Progenitor cell of endocrine pancreas (in vitro differentiated cells): ENCODE measurements around the gene MAST4. TPM values are rescaled to one million over a fixed set of nuclear protein-coding genes. Genes with fewer than 3 reads are reported as not detected.

ENCODE experiments used
- DNase-seq: peaks from one replicate; pipeline ENCODE4 v3.0.0; 2021; ENCODE audit warnings: low spot score; ENCODE audit not compliant: unreplicated experiment
- H3K27ac Mint-ChIP-seq: 2 replicates; pipeline ENCODE4 v1.8.0; 2021; ENCODE audit warnings: mild to moderate bottlenecking, moderate library complexity, mixed read lengths
- H3K27me3 Mint-ChIP-seq: 2 replicates; pipeline ENCODE4 v1.8.0; 2021; ENCODE audit warnings: mixed read lengths
- H3K36me3 Mint-ChIP-seq: 2 replicates; pipeline ENCODE4 v1.8.0; 2022; ENCODE audit warnings: mixed read lengths; ENCODE audit not compliant: insufficient read depth
- H3K4me1 Mint-ChIP-seq: 2 replicates; pipeline ENCODE4 v1.8.0; 2021; ENCODE audit warnings: low read depth, mixed read lengths
- H3K4me3 Mint-ChIP-seq: 2 replicates; pipeline ENCODE4 v1.8.0; 2021; ENCODE audit warnings: low read depth, mild to moderate bottlenecking, moderate library complexity, mixed read lengths
- H3K9me3 Mint-ChIP-seq: 2 replicates; pipeline ENCODE4 v1.8.0; 2021; ENCODE audit warnings: low read depth, mixed read lengths
- CTCF ChIP-seq: fragments of 200-600 bp; sonication (generic); IDR thresholded peaks from one replicate; pipeline ENCODE4 v1.5.0; 2021; ENCODE audit warnings: antibody characterized with exemption, mild to moderate bottlenecking; ENCODE audit not compliant: unreplicated experiment
- total RNA-seq: library from RNA; stranded (reverse); gene quantifications from 2 replicates; pipeline ENCODE4 v1.2.1, GENCODE V29; 2021

The MAST4 gene
- total RNA-seq, 1 donor from 2014 or later: 45.3 TPM

GRCh38 chr5:67211926-67212325 is 615.7 kb downstream of the MAST4 start:
- no peak for TF ChIP-seq CTCF
- Mint-ChIP-seq H3K4me3 (no peak overlapping the region), H3K4me1 (peaks cover 24% of the 10 kb centered on the region), H3K9me3 (no peaks in the 10 kb centered on the region), H3K27ac (no peak overlapping the region), H3K36me3 (no peaks in the 10 kb centered on the region), H3K27me3 (peaks cover 3% of the 10 kb centered on the region)
- no peak for DNase-seq

GRCh38 chr5:67214036-67214435 is 617.8 kb downstream of the MAST4 start:
- Mint-ChIP-seq H3K4me1 (peaks cover 16% of the 10 kb centered on the region), H3K9me3 (no peaks in the 10 kb centered on the region), H3K27me3 (peaks cover 12% of the 10 kb centered on the region), H3K27ac (no peak overlapping the region), H3K36me3 (no peaks in the 10 kb centered on the region), H3K4me3 (no peak overlapping the region)
- no peak for TF ChIP-seq CTCF
- DNase-seq: no peak

- Mint-ChIP-seq H3K4me3 (no peak overlapping the region), H3K4me1 (peaks cover 16% of the 10 kb centered on the region), H3K9me3 (no peaks in the 10 kb centered on the region), H3K27ac (peak overlapping the region; percentile 62), H3K36me3 (no peaks in the 10 kb centered on the region), H3K27me3 (peaks cover 12% of the 10 kb centered on the region)
- no peak for TF ChIP-seq CTCF
- DNase-seq: no peak
Measured at GRCh38 chr5:67214707-67215447, 618.7 kb downstream of the MAST4 start.

- H3K4me3 Mint-ChIP-seq: peak overlapping the region; percentile 14
- H3K36me3 Mint-ChIP-seq: no peaks in the 10 kb centered on the region
- H3K4me1 Mint-ChIP-seq: peaks cover 16% of the 10 kb centered on the region
- H3K27me3 Mint-ChIP-seq: peaks cover 11% of the 10 kb centered on the region
- no peak for DNase-seq
- TF ChIP-seq CTCF: no peak
- no peaks in the 10 kb centered on the region for H3K9me3 Mint-ChIP-seq
- peak overlapping the region; percentile 62 for H3K27ac Mint-ChIP-seq
Measured at GRCh38 chr5:67215519-67216471, 619.6 kb downstream of the MAST4 start.

GRCh38 chr5:67216564-67216963 is 620.4 kb downstream of the MAST4 start:
- Mint-ChIP-seq H3K4me3 (no peak overlapping the region), H3K9me3 (no peaks in the 10 kb centered on the region), H3K27me3 (peaks cover 9% of the 10 kb centered on the region), H3K36me3 (no peaks in the 10 kb centered on the region), H3K27ac (no peak overlapping the region), H3K4me1 (peaks cover 16% of the 10 kb centered on the region)
- no peak for DNase-seq
- no peak for TF ChIP-seq CTCF
